Fibroblast of lung (primary cell): ENCODE data around the gene LIPE. TPM values are rescaled to one million over a fixed set of nuclear protein-coding genes. Genes with fewer than 3 reads are reported as not detected.

Experiments
- polyA plus RNA-seq, 2 donors: library from polyadenylated mRNA; depleted of rRNA in 1 of 2; stranded (reverse) in 1 of 2; unstranded in 1 of 2; fragments of >200 nt; gene quantifications; 2 replicates each; pipeline ENCODE4 v1.2.1, GENCODE V29; 2011 to 2012; ENCODE audit warnings: missing spikeins in 1 of 2
- total RNA-seq: library from RNA; depleted of rRNA; stranded (reverse); fragments of >200 nt; gene quantifications from 2 replicates; pipeline ENCODE4 v1.2.1, GENCODE V29; 2014

LIPE gene
- total and polyA plus RNA-seq, 2 donors (not counting 1 experiment from before 2014, with no cell fraction given), result 1.1 to 1.7 TPM

Other genes starting within 250 kb of the LIPE start
- 11.3 and 17.8 TPM in 2 replicates for gene DEDD2, start 209.7 kb downstream of the LIPE start, total RNA-seq
- 9.8 and 10.0 TPM in 2 replicates for gene DEDD2, start 209.7 kb downstream of the LIPE start, polyA plus RNA-seq
- gene ZNF526, start 207.1 kb downstream of the LIPE start, total RNA-seq, result 6.7 and 7.8 TPM in 2 replicates
- 4.9 and 5.9 TPM in 2 replicates for gene ZNF526, start 207.1 kb downstream of the LIPE start, polyA plus RNA-seq
- 8.7 and 11.6 TPM in 2 replicates for gene GSK3A, start 184.8 kb downstream of the LIPE start, total RNA-seq
- 21.7 and 30.6 TPM in 2 replicates for gene GSK3A, start 184.8 kb downstream of the LIPE start, polyA plus RNA-seq
- 13.2 and 14.1 TPM in 2 replicates for gene ERF, start 172.3 kb downstream of the LIPE start, total RNA-seq
- gene ERF, start 172.3 kb downstream of the LIPE start, polyA plus RNA-seq, result 35.3 and 36.3 TPM in 2 replicates
- gene CIC, start 158.1 kb downstream of the LIPE start, total RNA-seq, result 16.7 and 23.6 TPM in 2 replicates
- 8.5 and 14.5 TPM in 2 replicates for gene CIC, start 158.1 kb downstream of the LIPE start, polyA plus RNA-seq
- gene PRR19, start 125.3 kb downstream of the LIPE start, total RNA-seq, result 0.17 and 0.26 TPM in 2 replicates
- gene PRR19, start 125.3 kb downstream of the LIPE start, polyA plus RNA-seq, result 0.39 and 0.54 TPM in 2 replicates
- 25.9 and 32.1 TPM in 2 replicates for gene PAFAH1B3, start 124.8 kb downstream of the LIPE start, total RNA-seq
- 20.1 and 34.1 TPM in 2 replicates for gene PAFAH1B3, start 124.8 kb downstream of the LIPE start, polyA plus RNA-seq
- 0.83 TPM in 1 of 2 replicates, not detected in the other for gene TMEM145, start 114.1 kb downstream of the LIPE start, total RNA-seq
- 0.05 and 0.20 TPM in 2 replicates for gene TMEM145, start 114.1 kb downstream of the LIPE start, polyA plus RNA-seq
- 27.6 and 32.1 TPM in 2 replicates for gene MEGF8, start 101.8 kb downstream of the LIPE start, total RNA-seq
- 7.8 and 9.3 TPM in 2 replicates for gene MEGF8, start 101.8 kb downstream of the LIPE start, polyA plus RNA-seq
- gene CNFN, start 37.1 kb downstream of the LIPE start, total RNA-seq, result not detected in 2 replicates
- gene CNFN, start 37.1 kb downstream of the LIPE start, polyA plus RNA-seq, result not detected in 2 replicates
- not detected in 2 replicates for gene CXCL17, start 15.6 kb upstream of the LIPE start, total RNA-seq
- gene CXCL17, start 15.6 kb upstream of the LIPE start, polyA plus RNA-seq, result not detected in 2 replicates
- not detected in 2 replicates for gene CEACAM1, start 101.1 kb upstream of the LIPE start, total RNA-seq
- 0.03 TPM in 1 of 2 replicates, not detected in the other for gene CEACAM1, start 101.1 kb upstream of the LIPE start, polyA plus RNA-seq
- not detected in 2 replicates for gene CEACAM8, start 167.5 kb upstream of the LIPE start, total RNA-seq
- not detected in 2 replicates for gene CEACAM8, start 167.5 kb upstream of the LIPE start, polyA plus RNA-seq